HUES6 (cell line): ENCODE data around the gene RAP2C.

ENCODE experiments used
- H3K27ac ChIP-seq: 2 replicates; pipeline ENCODE4 v1.7.0; 2013; ENCODE audit warnings: low read depth, mild to moderate bottlenecking, low read length, inconsistent platforms
- H3K27me3 ChIP-seq: 2 replicates; pipeline ENCODE4 v1.6.1; 2013; ENCODE audit warnings: low read length; ENCODE audit not compliant: control insufficient read depth, insufficient read depth
- H3K36me3 ChIP-seq: 2 replicates; pipeline ENCODE4 v1.6.1; 2013; ENCODE audit warnings: low read length; ENCODE audit not compliant: control insufficient read depth, insufficient read depth
- H3K4me1 ChIP-seq: 2 replicates; pipeline ENCODE4 v1.6.1; 2013; ENCODE audit warnings: low read length; ENCODE audit not compliant: control insufficient read depth, insufficient read depth
- H3K4me3 ChIP-seq: 2 replicates; pipeline ENCODE4 v1.5.1; 2013; ENCODE audit warnings: low read depth, low read length
- H3K9ac ChIP-seq: one replicate; pipeline ENCODE4 v1.6.1; 2013; ENCODE audit warnings: mild to moderate bottlenecking, low read length
- H3K9me3 ChIP-seq: 2 replicates; pipeline ENCODE4 v1.6.1; 2013; ENCODE audit warnings: low read depth, low read length; ENCODE audit not compliant: control insufficient read depth, insufficient read depth

RAP2C gene

GRCh38 chrX:132219343-132219768, at the start of gene RAP2C:
Gene RAP2C (minus strand): TSS chrX:132219447. CDS start chrX:132217268, 2,179 bp downstream.
- Histone ChIP-seq H3K27me3 (no peaks in the 10 kb centered on the region; the same call in 1 of the 2 replicates), H3K36me3 (peaks cover 5% of the 10 kb centered on the region; the same call in 1 of the 2 replicates), H3K4me3 (peak within 1 kb of the TSS; percentile 78), H3K27ac (peak within 1 kb of the TSS; percentile 73; the same call in 1 of the 2 replicates), H3K9ac (peak within 1 kb of the TSS; percentile 82), H3K4me1 (peaks cover 10% of the 10 kb centered on the region), H3K9me3 (no peaks in the 10 kb centered on the region)

GRCh38 chrX:132267392-132267791, 48.1 kb upstream of the RAP2C start:
- H3K27ac ChIP-seq: no peak overlapping the region
- H3K27me3 ChIP-seq: peaks cover 3% of the 10 kb centered on the region; the same call in 1 of the 2 replicates
- no peak overlapping the region for H3K9ac ChIP-seq
- H3K36me3 ChIP-seq: no peaks in the 10 kb centered on the region
- H3K4me1 ChIP-seq: no peaks in the 10 kb centered on the region
- no peaks in the 10 kb centered on the region for H3K9me3 ChIP-seq
- no peak overlapping the region for H3K4me3 ChIP-seq

DNA sequence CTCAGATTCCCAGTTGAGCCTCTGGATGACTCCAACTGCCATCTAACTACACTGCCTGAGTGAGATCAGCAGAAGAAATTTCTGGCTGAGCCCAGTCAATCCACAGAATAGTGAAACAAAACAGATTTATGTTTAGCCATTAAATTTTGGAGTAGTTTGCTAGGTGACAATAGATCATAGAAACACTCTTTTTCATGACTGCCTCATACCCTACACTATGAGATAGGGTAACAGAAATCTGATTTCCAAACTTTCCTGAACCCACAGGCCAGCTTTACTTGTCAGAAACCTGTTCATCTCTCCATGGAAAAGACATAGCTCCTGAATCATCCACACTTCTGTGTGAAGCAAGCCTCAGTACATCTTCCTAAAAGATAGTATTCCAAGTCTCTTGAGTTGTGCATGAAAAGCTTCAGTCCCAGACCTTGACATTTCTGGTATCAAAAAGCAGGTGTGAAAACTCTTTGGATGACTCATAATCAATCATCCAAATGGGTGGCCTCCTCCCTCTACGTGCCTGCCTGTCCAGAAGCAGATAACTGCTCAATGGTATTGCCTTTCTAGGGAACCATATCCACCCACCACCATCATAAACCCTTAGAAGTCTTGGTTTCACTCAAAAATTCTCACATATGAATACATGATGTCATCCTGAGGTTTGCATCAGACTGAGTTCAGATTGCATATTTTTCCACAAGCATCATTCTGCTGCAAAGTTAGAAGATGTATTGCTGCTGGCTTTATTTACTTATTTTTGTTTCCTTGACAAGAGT, 47.5 kb upstream of the RAP2C start:
- H3K27ac ChIP-seq: no peak overlapping the region
- H3K36me3 ChIP-seq: no peaks in the 10 kb centered on the region
- no peaks in the 10 kb centered on the region; the same call in 1 of the 2 replicates for H3K27me3 ChIP-seq
- no peaks in the 10 kb centered on the region for H3K4me1 ChIP-seq
- H3K4me3 ChIP-seq: no peak overlapping the region
- H3K9me3 ChIP-seq: no peaks in the 10 kb centered on the region
- no peak overlapping the region for H3K9ac ChIP-seq

DNA sequence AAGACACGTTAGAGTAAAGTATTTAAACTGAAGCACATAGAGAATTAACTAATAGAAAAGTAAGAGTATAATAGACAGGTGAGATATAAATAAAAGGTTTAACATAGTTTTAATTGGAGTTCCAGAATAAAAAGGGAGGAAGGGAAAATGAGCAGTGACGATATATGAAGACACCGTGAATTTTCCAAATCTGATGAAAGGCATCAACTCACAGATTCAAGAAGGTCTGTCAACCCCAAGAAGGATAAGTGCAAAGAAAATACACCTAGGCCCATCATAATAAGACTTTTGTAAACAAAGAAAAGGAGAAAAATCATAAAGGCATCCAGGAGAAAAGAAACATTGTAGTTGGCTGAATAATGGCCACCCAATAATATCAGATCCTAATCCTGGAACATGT, 43.9 kb upstream of the RAP2C start:
- Histone ChIP-seq H3K27me3 (no peaks in the 10 kb centered on the region; the same call in 1 of the 2 replicates), H3K9ac (no peak overlapping the region), H3K36me3 (no peaks in the 10 kb centered on the region), H3K9me3 (no peaks in the 10 kb centered on the region), H3K27ac (no peak overlapping the region), H3K4me3 (no peak overlapping the region), H3K4me1 (no peaks in the 10 kb centered on the region)

- Histone ChIP-seq H3K27me3 (no peaks in the 10 kb centered on the region; the same call in 1 of the 2 replicates), H3K4me1 (no peaks in the 10 kb centered on the region), H3K36me3 (no peaks in the 10 kb centered on the region), H3K9ac (no peak overlapping the region), H3K27ac (no peak overlapping the region), H3K9me3 (no peaks in the 10 kb centered on the region), H3K4me3 (no peak overlapping the region)
Observed at GRCh38 chrX:132258509-132258908, 39.3 kb upstream of the RAP2C start.

- no peak overlapping the region for H3K4me3 ChIP-seq
- H3K9ac ChIP-seq: no peak overlapping the region
- H3K4me1 ChIP-seq: no peaks in the 10 kb centered on the region
- no peaks in the 10 kb centered on the region for H3K36me3 ChIP-seq
- peaks cover 8% of the 10 kb centered on the region for H3K9me3 ChIP-seq
- H3K27ac ChIP-seq: no peak overlapping the region
- no peaks in the 10 kb centered on the region; the same call in 1 of the 2 replicates for H3K27me3 ChIP-seq
Observed at GRCh38 chrX:132257116-132257515, 37.9 kb upstream of the RAP2C start.

- no peaks in the 10 kb centered on the region for H3K9me3 ChIP-seq
- H3K4me1 ChIP-seq: no peaks in the 10 kb centered on the region
Observed at GRCh38 chrX:132236121-132236520, 16.9 kb upstream of the RAP2C start.

DNA sequence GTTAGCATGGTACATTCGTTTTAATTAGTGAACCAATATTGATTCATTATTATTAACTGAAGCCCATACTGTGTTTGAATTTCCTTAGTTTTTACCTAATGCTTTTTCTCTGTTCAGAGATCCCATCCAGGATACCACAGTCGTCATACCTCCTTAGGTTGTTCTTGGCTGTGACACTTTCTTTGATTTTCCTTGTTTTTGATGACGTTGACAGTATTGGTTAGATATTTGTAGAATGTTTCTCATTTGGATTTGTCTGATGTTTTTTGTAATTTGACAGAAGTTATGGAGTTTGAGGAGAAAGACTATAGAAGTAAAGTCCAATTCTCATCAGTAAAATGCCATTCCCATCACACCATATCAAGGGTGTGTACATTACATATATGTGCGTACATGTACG, 16.2 kb upstream of the RAP2C start:
- H3K27me3 ChIP-seq: no peaks in the 10 kb centered on the region; the same call in 1 of the 2 replicates
- H3K4me1 ChIP-seq: no peaks in the 10 kb centered on the region
- no peaks in the 10 kb centered on the region for H3K36me3 ChIP-seq
- no peaks in the 10 kb centered on the region for H3K9me3 ChIP-seq
- H3K9ac ChIP-seq: no peak overlapping the region
- H3K27ac ChIP-seq: no peak overlapping the region
- no peak overlapping the region for H3K4me3 ChIP-seq

More at GRCh38 chrX:132236121-132236520, 16.9 kb upstream of the RAP2C start:
- no peaks in the 10 kb centered on the region for H3K36me3 ChIP-seq
- H3K4me3 ChIP-seq: no peak overlapping the region
- H3K9ac ChIP-seq: no peak overlapping the region
- no peaks in the 10 kb centered on the region; the same call in 1 of the 2 replicates for H3K27me3 ChIP-seq
- H3K27ac ChIP-seq: no peak overlapping the region

DNA sequence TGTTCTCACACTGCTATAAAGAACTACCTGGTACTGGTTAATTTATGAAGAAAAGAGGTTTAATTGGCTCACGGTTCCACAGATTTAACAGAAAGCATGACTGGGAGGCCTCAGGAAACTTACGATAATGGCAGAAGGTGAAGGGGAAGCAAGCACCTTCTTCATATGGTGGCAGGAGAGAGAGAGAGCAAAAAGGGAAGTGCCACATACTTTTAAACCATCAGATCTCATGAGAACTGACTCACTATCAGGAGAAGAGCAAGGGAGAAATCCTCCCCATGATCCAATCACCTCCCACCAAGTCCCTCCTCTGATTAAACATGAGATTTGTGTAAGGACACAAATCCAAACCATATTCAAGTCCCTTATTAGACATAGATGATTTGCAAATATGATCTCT, 12.3 kb upstream of the RAP2C start:
- Histone ChIP-seq H3K36me3 (no peaks in the 10 kb centered on the region), H3K9me3 (no peaks in the 10 kb centered on the region), H3K9ac (no peak overlapping the region), H3K4me3 (no peak overlapping the region), H3K27ac (no peak overlapping the region), H3K27me3 (peaks cover 7% of the 10 kb centered on the region; the same call in 1 of the 2 replicates), H3K4me1 (no peaks in the 10 kb centered on the region)

- peaks cover 7% of the 10 kb centered on the region; the same call in 1 of the 2 replicates for H3K27me3 ChIP-seq
- no peak overlapping the region for H3K27ac ChIP-seq
- no peaks in the 10 kb centered on the region for H3K36me3 ChIP-seq
- no peak overlapping the region for H3K9ac ChIP-seq
- no peak overlapping the region for H3K4me3 ChIP-seq
- H3K9me3 ChIP-seq: no peaks in the 10 kb centered on the region
- H3K4me1 ChIP-seq: peaks cover 6% of the 10 kb centered on the region; the same call in 1 of the 2 replicates
Observed at GRCh38 chrX:132227383-132228112, 8.3 kb upstream of the RAP2C start.

DNA sequence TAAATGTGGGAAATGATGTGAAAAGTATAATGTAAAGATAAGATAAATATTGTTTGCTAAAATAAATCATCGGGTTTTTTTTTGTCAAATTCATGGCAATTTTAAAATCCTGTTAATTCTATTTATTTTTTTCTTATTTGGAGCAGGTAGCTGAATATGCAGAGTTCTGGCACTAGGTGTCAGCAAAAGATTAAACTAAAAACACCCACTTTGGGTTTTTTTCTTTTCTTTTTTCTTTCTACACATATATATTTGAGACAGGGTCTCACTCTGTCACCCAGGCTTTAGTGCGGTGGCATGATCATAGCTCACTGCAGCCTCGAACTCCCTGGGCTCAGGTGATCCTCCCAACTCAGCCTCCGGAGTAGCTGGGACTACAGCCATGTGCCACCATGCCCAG, 6.9 kb upstream of the RAP2C start:
- Histone ChIP-seq H3K9ac (no peak overlapping the region), H3K27ac (no peak overlapping the region), H3K4me1 (peaks cover 6% of the 10 kb centered on the region; the same call in 1 of the 2 replicates), H3K27me3 (peaks cover 7% of the 10 kb centered on the region; the same call in 1 of the 2 replicates), H3K36me3 (no peaks in the 10 kb centered on the region), H3K4me3 (no peak overlapping the region), H3K9me3 (no peaks in the 10 kb centered on the region)
